Activated CD8-positive, alpha-beta T cell treated with anti-CD3 and anti-CD28 coated beads, Interleukin-2, amount 10 ng/mL, durations not matched to agents 7 days and 5 days (primary cell): ENCODE results near the gene MRPL36. TPM values are rescaled to one million over a fixed set of nuclear protein-coding genes. Genes with fewer than 3 reads are reported as not detected.

Experiments
- ATAC-seq: fragments of 150-1000 bp; cut with Tn5 transposase; one replicate; pipeline ENCODE4 v1.10.0; 2021; ENCODE audit warnings: moderate library complexity
- CTCF ChIA-PET: fragments of 350-600 bp; sonication (Branson Sonifier 250); formaldehyde crosslinking; loops from one replicate; lab custom pipeline; 2021; ENCODE audit warnings: antibody characterized with exemption; lab: Charles Lee
- POLR2A ChIA-PET: fragments of 350-600 bp; sonication (Branson Sonifier 250); formaldehyde crosslinking; loops from one replicate; lab custom pipeline; 2021; ENCODE audit warnings: antibody characterized with exemption; lab: Charles Lee
- DNase-seq: peaks from one replicate; pipeline ENCODE4 v3.0.0-alpha.2; 2020
- H3K27ac Mint-ChIP-seq: one replicate; pipeline ENCODE4 v1.8.0; 2021; ENCODE audit warnings: mild to moderate bottlenecking, mixed read lengths
- H3K27me3 Mint-ChIP-seq: one replicate; pipeline ENCODE4 v1.8.0; 2021; ENCODE audit warnings: low read depth, mixed read lengths
- H3K36me3 Mint-ChIP-seq: one replicate; pipeline ENCODE4 v1.8.0; 2021; ENCODE audit warnings: low read depth, mixed read lengths
- H3K4me1 Mint-ChIP-seq: one replicate; pipeline ENCODE4 v1.8.0; 2021; ENCODE audit warnings: low read depth, mixed read lengths
- H3K4me3 Mint-ChIP-seq: one replicate; pipeline ENCODE4 v1.8.0; 2021; ENCODE audit warnings: mild to moderate bottlenecking, mixed read lengths
- H3K9me3 Mint-ChIP-seq: one replicate; pipeline ENCODE4 v1.8.0; 2022; ENCODE audit warnings: mixed read lengths; ENCODE audit not compliant: insufficient read depth
- total RNA-seq, 2 experiments: library from RNA; stranded (reverse); gene quantifications; one replicate each; pipeline ENCODE4 v1.2.3, GENCODE V29; 2021

Gene MRPL36
- total RNA-seq, 2 experiments from 2014 or later: 57.9 to 60.4 TPM

- CTCF ChIA-PET: no interaction called here
- Mint-ChIP-seq H3K4me3 (no peak overlapping the region), H3K4me1 (no peaks in the 10 kb centered on the region), H3K36me3 (no peaks in the 10 kb centered on the region), H3K9me3 (no peaks in the 10 kb centered on the region), H3K27ac (no peak overlapping the region), H3K27me3 (peaks cover 4% of the 10 kb centered on the region)
- ATAC-seq (no peak), DNase-seq (no peak)
- POLR2A ChIA-PET: no interaction called here
Observed at GRCh38 chr5:1836891-1837880, 37.5 kb upstream of the MRPL36 start.

GRCh38 chr5:1836176-1836890, 36.7 kb upstream of the MRPL36 start:
- DNase-seq: no peak
- Mint-ChIP-seq H3K4me3 (no peak overlapping the region), H3K27me3 (peaks cover 1% of the 10 kb centered on the region)

GRCh38 chr5:1835431-1835830, 35.8 kb upstream of the MRPL36 start:
- no peaks in the 10 kb centered on the region for H3K36me3 Mint-ChIP-seq
- no peaks in the 10 kb centered on the region for H3K9me3 Mint-ChIP-seq
- no peaks in the 10 kb centered on the region for H3K27me3 Mint-ChIP-seq
- no peak overlapping the region for H3K27ac Mint-ChIP-seq
- POLR2A ChIA-PET: no interaction called here
- no peaks in the 10 kb centered on the region for H3K4me1 Mint-ChIP-seq
- DNase-seq: no peak
- H3K4me3 Mint-ChIP-seq: no peak overlapping the region
- CTCF ChIA-PET: no interaction called here
- no peak for ATAC-seq

More at GRCh38 chr5:1836176-1836890, 36.7 kb upstream of the MRPL36 start:
- no peak overlapping the region for H3K27ac Mint-ChIP-seq
- ATAC-seq: no peak
- CTCF ChIA-PET: no interaction called here
- no peaks in the 10 kb centered on the region for H3K4me1 Mint-ChIP-seq
- no peaks in the 10 kb centered on the region for H3K9me3 Mint-ChIP-seq
- POLR2A ChIA-PET: no interaction called here
- no peaks in the 10 kb centered on the region for H3K36me3 Mint-ChIP-seq

GRCh38 chr5:1834721-1835429, 35.2 kb upstream of the MRPL36 start:
- H3K9me3 Mint-ChIP-seq: no peaks in the 10 kb centered on the region
- CTCF ChIA-PET: no interaction called here

GRCh38 chr5:1834022-1834551, 34.5 kb upstream of the MRPL36 start:
- H3K36me3 Mint-ChIP-seq: no peaks in the 10 kb centered on the region
- H3K27me3 Mint-ChIP-seq: no peaks in the 10 kb centered on the region
- CTCF ChIA-PET: no interaction called here

More at GRCh38 chr5:1834721-1835429, 35.2 kb upstream of the MRPL36 start:
- ATAC-seq (no peak), DNase-seq (no peak)
- POLR2A ChIA-PET: no interaction called here
- no peak overlapping the region for H3K27ac Mint-ChIP-seq
- no peaks in the 10 kb centered on the region for H3K4me1 Mint-ChIP-seq
- H3K27me3 Mint-ChIP-seq: no peaks in the 10 kb centered on the region
- no peaks in the 10 kb centered on the region for H3K36me3 Mint-ChIP-seq
- no peak overlapping the region for H3K4me3 Mint-ChIP-seq

GRCh38 chr5:1833264-1834021, 33.8 kb upstream of the MRPL36 start:
- H3K27ac Mint-ChIP-seq: no peak overlapping the region
- H3K9me3 Mint-ChIP-seq: no peaks in the 10 kb centered on the region
- no peaks in the 10 kb centered on the region for H3K4me1 Mint-ChIP-seq
- ATAC-seq (no peak), DNase-seq (no peak)
- POLR2A ChIA-PET: no interaction called here
- H3K36me3 Mint-ChIP-seq: no peaks in the 10 kb centered on the region
- no peak overlapping the region for H3K4me3 Mint-ChIP-seq
- CTCF ChIA-PET: no interaction called here
- no peaks in the 10 kb centered on the region for H3K27me3 Mint-ChIP-seq

More at GRCh38 chr5:1834022-1834551, 34.5 kb upstream of the MRPL36 start:
- POLR2A ChIA-PET: no interaction called here
- H3K27ac Mint-ChIP-seq: no peak overlapping the region
- ATAC-seq (no peak), DNase-seq (no peak)
- H3K4me1 Mint-ChIP-seq: no peaks in the 10 kb centered on the region
- no peaks in the 10 kb centered on the region for H3K9me3 Mint-ChIP-seq
- H3K4me3 Mint-ChIP-seq: no peak overlapping the region

- H3K4me1 Mint-ChIP-seq: no peaks in the 10 kb centered on the region
- no peak overlapping the region for H3K27ac Mint-ChIP-seq
- POLR2A ChIA-PET: no interaction called here
- H3K4me3 Mint-ChIP-seq: no peak overlapping the region
- H3K27me3 Mint-ChIP-seq: no peaks in the 10 kb centered on the region
- no peak for ATAC-seq
- CTCF ChIA-PET: no interaction called here
- H3K36me3 Mint-ChIP-seq: no peaks in the 10 kb centered on the region
- no peak for DNase-seq
- H3K9me3 Mint-ChIP-seq: no peaks in the 10 kb centered on the region
Observed at GRCh38 chr5:1832511-1833250, 33.0 kb upstream of the MRPL36 start.

- H3K4me1 Mint-ChIP-seq: no peaks in the 10 kb centered on the region
- H3K4me3 Mint-ChIP-seq: no peak overlapping the region
- ATAC-seq: no peak
- no peak overlapping the region for H3K27ac Mint-ChIP-seq
- no peaks in the 10 kb centered on the region for H3K9me3 Mint-ChIP-seq
- no peaks in the 10 kb centered on the region for H3K27me3 Mint-ChIP-seq
- ChIA-PET CTCF (no interaction called here), POLR2A (no interaction called here)
- no peaks in the 10 kb centered on the region for H3K36me3 Mint-ChIP-seq
- no peak for DNase-seq
Observed at GRCh38 chr5:1831677-1832313, 32.2 kb upstream of the MRPL36 start.

GRCh38 chr5:1831257-1831656, 31.6 kb upstream of the MRPL36 start:
- ChIA-PET CTCF (no interaction called here), POLR2A (no interaction called here)
- H3K4me1 Mint-ChIP-seq: no peaks in the 10 kb centered on the region
- H3K4me3 Mint-ChIP-seq: no peak overlapping the region
- no peaks in the 10 kb centered on the region for H3K9me3 Mint-ChIP-seq
- no peaks in the 10 kb centered on the region for H3K36me3 Mint-ChIP-seq
- no peak for ATAC-seq
- no peak for DNase-seq
- H3K27ac Mint-ChIP-seq: no peak overlapping the region
- no peaks in the 10 kb centered on the region for H3K27me3 Mint-ChIP-seq

- Mint-ChIP-seq H3K4me3 (no peak overlapping the region), H3K27ac (no peak overlapping the region), H3K9me3 (no peaks in the 10 kb centered on the region), H3K27me3 (no peaks in the 10 kb centered on the region), H3K36me3 (no peaks in the 10 kb centered on the region), H3K4me1 (no peaks in the 10 kb centered on the region)
- ChIA-PET POLR2A (no interaction called here), CTCF (no interaction called here)
- DNase-seq (no peak), ATAC-seq (no peak)
Observed at GRCh38 chr5:1830571-1831228, 31.1 kb upstream of the MRPL36 start.
